ENCODE measurements around the gene SLC34A1. TPM values are rescaled to one million over a fixed set of nuclear protein-coding genes. Genes with fewer than 3 reads are reported as not detected.

Gene SLC34A1
- total and polyA plus RNA-seq, 2 experiments from 2014 or later = not detected

DNA sequence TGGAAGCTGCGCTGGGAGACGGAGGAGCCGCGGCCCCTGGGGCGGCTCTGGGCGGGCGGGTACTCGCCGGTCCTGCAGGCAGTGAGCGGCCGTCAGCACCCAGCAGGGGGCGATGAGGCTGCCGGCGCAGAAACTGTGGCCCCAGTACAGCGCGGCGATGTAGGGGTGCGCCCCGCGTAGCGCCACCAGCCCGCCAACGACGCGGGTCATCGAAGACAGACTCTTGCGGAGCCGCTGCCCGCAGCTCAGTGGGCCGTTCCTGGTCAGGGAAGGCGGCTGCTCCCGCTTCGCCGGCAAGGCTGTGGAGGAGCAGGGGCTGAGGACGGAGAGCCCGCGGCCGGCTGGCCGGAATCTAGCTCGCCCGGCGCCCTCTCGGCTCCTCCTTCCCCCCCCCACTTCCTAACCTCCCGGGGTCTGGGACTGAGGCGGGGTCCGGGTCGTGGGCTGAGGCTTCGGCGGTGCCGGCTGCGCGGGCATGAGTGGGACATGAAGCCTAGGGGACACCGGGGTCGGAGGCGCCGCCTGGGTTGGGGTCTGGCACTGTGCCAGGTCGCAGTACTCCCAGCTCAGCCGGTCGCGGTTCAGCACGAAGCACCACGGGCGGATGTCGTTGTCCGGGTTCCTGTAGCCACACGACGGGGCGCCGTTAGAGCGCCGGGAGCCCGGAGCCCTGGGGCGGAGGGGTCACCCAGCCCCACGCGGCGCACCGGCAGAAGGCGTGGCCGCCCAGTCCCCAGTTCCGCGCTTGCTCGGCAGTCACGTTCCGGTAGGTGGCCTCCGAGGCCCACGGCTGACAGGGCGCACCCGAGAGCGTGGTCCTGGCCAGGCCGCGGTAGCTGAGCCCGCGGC, 19.8 kb downstream of the SLC34A1 start (continued):
- TF ChIP-seq NANOG (IDR thresholded peaks at IDR 0.05; ENCODE audit: borderline replicate concordance) = no peak
- TF ChIP-seq, protein P1, sequence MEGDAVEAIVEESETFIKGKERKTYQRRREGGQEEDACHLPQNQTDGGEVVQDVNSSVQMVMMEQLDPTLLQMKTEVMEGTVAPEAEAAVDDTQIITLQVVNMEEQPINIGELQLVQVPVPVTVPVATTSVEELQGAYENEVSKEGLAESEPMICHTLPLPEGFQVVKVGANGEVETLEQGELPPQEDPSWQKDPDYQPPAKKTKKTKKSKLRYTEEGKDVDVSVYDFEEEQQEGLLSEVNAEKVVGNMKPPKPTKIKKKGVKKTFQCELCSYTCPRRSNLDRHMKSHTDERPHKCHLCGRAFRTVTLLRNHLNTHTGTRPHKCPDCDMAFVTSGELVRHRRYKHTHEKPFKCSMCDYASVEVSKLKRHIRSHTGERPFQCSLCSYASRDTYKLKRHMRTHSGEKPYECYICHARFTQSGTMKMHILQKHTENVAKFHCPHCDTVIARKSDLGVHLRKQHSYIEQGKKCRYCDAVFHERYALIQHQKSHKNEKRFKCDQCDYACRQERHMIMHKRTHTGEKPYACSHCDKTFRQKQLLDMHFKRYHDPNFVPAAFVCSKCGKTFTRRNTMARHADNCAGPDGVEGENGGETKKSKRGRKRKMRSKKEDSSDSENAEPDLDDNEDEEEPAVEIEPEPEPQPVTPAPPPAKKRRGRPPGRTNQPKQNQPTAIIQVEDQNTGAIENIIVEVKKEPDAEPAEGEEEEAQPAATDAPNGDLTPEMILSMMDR (conservative IDR thresholded peaks at IDR 0.05; ENCODE audit: low read depth in 2 of 2) = peak; percentile 31 to 73; a peak in 3 of 4 replicates
- TF ChIP-seq STAT1 (IDR thresholded peaks at IDR 0.05; ENCODE audit: unreplicated experiment) = no peak
- TF ChIP-seq, protein P2, sequence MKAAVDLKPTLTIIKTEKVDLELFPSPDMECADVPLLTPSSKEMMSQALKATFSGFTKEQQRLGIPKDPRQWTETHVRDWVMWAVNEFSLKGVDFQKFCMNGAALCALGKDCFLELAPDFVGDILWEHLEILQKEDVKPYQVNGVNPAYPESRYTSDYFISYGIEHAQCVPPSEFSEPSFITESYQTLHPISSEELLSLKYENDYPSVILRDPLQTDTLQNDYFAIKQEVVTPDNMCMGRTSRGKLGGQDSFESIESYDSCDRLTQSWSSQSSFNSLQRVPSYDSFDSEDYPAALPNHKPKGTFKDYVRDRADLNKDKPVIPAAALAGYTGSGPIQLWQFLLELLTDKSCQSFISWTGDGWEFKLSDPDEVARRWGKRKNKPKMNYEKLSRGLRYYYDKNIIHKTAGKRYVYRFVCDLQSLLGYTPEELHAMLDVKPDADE (IDR thresholded peaks at IDR 0.05) = no peak

DNA sequence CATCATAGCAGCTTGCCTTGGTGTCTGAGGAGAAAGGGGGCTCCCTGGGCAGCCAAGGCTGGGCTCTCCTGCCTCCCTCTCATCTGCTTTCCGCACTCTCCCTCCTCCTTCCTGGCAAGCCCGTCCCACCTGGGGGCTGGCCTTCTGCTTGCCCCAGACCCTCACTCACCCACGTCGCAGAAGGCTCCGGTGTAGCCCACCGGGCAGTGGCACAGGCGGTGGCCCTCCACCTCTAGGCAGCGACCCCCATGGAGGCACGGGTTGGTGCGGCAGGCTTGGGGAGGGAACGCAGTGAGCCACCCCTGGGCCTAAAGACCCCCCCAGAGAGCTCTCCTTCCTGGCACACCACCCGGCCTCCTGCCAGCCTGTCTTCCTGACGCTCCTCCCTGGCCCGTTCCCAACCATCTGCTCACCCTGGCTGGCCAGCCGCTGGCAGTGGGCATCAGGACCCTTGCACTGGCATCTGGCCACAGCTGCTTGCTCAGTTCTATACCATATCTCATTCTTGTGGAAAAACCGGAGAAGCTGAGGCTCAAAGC, 20.5 kb downstream of the SLC34A1 start:
- Mint-ChIP-seq H3K27ac (no peak overlapping the region), H3K9me3 (no peaks in the 10 kb centered on the region), H3K27me3 (ENCODE audit: insufficient read depth, low read depth, poor library complexity) (peaks cover 64% of the 10 kb centered on the region), H3K36me3 (ENCODE audit: low read depth) (no peaks in the 10 kb centered on the region), H3K4me3 (peak overlapping the region; percentile 57), H3K4me1 (peaks cover 12% of the 10 kb centered on the region; the same call in 2 of the 3 replicates)
- H3F3A ChIP-seq (replicated peaks; ENCODE audit: low read depth) = peaks cover 18% of the 10 kb centered on the region
- ATAC-seq = no peak
- H3K4me3 ChIP-seq = peak overlapping the region; percentile 71
- no peaks in the 10 kb centered on the region for H3K79me2 ChIP-seq (replicated peaks; ENCODE audit: insufficient read depth)
- TF ChIP-seq, protein P3, sequence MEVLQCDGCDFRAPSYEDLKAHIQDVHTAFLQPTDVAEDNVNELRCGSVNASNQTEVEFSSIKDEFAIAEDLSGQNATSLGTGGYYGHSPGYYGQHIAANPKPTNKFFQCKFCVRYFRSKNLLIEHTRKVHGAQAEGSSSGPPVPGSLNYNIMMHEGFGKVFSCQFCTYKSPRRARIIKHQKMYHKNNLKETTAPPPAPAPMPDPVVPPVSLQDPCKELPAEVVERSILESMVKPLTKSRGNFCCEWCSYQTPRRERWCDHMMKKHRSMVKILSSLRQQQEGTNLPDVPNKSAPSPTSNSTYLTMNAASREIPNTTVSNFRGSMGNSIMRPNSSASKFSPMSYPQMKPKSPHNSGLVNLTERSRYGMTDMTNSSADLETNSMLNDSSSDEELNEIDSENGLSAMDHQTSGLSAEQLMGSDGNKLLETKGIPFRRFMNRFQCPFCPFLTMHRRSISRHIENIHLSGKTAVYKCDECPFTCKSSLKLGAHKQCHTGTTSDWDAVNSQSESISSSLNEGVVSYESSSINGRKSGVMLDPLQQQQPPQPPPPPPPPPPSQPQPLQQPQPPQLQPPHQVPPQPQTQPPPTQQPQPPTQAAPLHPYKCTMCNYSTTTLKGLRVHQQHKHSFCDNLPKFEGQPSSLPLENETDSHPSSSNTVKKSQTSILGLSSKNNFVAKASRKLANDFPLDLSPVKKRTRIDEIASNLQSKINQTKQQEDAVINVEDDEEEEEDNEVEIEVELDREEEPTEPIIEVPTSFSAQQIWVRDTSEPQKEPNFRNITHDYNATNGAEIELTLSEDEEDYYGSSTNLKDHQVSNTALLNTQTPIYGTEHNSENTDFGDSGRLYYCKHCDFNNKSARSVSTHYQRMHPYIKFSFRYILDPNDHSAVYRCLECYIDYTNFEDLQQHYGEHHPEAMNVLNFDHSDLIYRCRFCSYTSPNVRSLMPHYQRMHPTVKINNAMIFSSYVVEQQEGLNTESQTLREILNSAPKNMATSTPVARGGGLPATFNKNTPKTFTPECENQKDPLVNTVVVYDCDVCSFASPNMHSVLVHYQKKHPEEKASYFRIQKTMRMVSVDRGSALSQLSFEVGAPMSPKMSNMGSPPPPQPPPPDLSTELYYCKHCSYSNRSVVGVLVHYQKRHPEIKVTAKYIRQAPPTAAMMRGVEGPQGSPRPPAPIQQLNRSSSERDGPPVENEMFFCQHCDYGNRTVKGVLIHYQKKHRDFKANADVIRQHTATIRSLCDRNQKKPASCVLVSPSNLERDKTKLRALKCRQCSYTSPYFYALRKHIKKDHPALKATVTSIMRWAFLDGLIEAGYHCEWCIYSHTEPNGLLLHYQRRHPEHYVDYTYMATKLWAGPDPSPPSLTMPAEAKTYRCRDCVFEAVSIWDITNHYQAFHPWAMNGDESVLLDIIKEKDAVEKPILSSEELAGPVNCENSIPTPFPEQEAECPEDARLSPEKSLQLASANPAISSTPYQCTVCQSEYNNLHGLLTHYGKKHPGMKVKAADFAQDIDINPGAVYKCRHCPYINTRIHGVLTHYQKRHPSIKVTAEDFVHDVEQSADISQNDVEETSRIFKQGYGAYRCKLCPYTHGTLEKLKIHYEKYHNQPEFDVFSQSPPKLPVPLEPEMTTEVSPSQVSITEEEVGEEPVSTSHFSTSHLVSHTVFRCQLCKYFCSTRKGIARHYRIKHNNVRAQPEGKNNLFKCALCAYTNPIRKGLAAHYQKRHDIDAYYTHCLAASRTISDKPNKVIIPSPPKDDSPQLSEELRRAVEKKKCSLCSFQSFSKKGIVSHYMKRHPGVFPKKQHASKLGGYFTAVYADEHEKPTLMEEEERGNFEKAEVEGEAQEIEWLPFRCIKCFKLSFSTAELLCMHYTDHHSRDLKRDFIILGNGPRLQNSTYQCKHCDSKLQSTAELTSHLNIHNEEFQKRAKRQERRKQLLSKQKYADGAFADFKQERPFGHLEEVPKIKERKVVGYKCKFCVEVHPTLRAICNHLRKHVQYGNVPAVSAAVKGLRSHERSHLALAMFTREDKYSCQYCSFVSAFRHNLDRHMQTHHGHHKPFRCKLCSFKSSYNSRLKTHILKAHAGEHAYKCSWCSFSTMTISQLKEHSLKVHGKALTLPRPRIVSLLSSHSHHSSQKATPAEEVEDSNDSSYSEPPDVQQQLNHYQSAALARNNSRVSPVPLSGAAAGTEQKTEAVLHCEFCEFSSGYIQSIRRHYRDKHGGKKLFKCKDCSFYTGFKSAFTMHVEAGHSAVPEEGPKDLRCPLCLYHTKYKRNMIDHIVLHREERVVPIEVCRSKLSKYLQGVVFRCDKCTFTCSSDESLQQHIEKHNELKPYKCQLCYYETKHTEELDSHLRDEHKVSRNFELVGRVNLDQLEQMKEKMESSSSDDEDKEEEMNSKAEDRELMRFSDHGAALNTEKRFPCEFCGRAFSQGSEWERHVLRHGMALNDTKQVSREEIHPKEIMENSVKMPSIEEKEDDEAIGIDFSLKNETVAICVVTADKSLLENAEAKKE (CRISPR knock-in tag; IDR thresholded peaks at IDR 0.05) = no peak
- TF ChIP-seq, protein P2 (IDR thresholded peaks at IDR 0.05) = no peak
- no peak for DNase-seq (ENCODE audit: low spot score)
- no peak overlapping the region for H3K27ac ChIP-seq (ENCODE audit: low read depth)
- no peaks in the 10 kb centered on the region for H4K20me1 ChIP-seq (replicated peaks; ENCODE audit: insufficient read depth)
- peaks cover 3% of the 10 kb centered on the region; the same call in 1 of the 2 replicates for H3K9me2 ChIP-seq (ENCODE audit: insufficient read depth)
- peaks cover 6% of the 10 kb centered on the region; the same call in 1 of the 2 replicates for H3K4me1 ChIP-seq (ENCODE audit: insufficient read depth)
- H3K36me3 ChIP-seq (ENCODE audit: insufficient read depth) = no peaks in the 10 kb centered on the region
- H3K4me2 ChIP-seq = peak overlapping the region; percentile 90
- H2AFZ ChIP-seq = peak overlapping the region; percentile 99
- peaks cover 84% of the 10 kb centered on the region for H3K27me3 ChIP-seq (ENCODE audit: insufficient read depth)

All from GM23338 (cell line).